Measurements from ENCODE around the gene SLC6A11. TPM values are rescaled to one million over a fixed set of nuclear protein-coding genes. Genes with fewer than 3 reads are reported as not detected.

Gene SLC6A11
- total and polyA plus RNA-seq, 2 donors (not counting 3 experiments of a cell fraction or from before 2014, with no cell fraction given): not detected

DNA sequence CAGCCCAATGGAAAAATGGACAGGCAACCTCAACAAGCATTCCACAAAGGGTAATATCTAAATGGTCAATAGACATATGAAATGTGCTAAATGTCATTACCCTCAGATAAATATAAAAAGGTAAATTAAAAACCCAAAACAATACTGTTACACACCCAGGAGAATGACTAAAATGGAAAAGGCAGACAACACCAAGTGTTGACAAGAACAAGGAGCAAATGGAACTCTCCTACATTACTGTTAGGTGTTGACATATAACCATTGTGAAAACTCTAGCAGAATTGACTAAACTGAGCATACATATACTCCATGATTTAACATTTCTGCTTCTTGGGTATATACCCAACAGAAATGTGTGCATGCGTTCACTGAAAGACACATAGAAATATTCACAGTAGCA is 25.3 kb upstream of the SLC6A11 start:
- H3K4me1 ChIP-seq (ENCODE audit: control insufficient read depth, extremely low read depth, insufficient read depth, low read length): no peaks in the 10 kb centered on the region
- H3K9ac ChIP-seq (replicated peaks; ENCODE audit: extremely low read depth, insufficient read depth, low read length): no peak overlapping the region
- H3K4me2 ChIP-seq (ENCODE audit: insufficient read depth, low read length): no peak overlapping the region
- no TSS peak for BruUV-seq (replicated peaks)
- POLR2A ChIA-PET: no interaction called here
- no peaks in the 10 kb centered on the region for H3K36me3 ChIP-seq (ENCODE audit: control insufficient read depth in 2 of 2, extremely low read depth in 1 of 2, insufficient read depth in 2 of 2, low read length in 2 of 2)
- no peak overlapping the region for H2AFZ ChIP-seq (ENCODE audit: low read depth, low read length)
- FAIRE-seq: no peak
- no peaks in the 10 kb centered on the region for H3K27me3 ChIP-seq (ENCODE audit: control insufficient read depth in 2 of 2, insufficient read depth in 2 of 2, low read length in 2 of 2)
- no peak overlapping the region for H3K27ac ChIP-seq (ENCODE audit: insufficient read depth, low read depth, low read length)
- TF ChIP-seq EZH2 (IDR thresholded peaks at IDR 0.05; ENCODE audit: borderline replicate concordance, low read depth, low read length, severe bottlenecking) (no peak), JUN (IDR thresholded peaks at IDR 0.05; ENCODE audit: borderline replicate concordance, insufficient read depth, insufficient read length, low read depth) (no peak), POLR2A (IDR thresholded peaks at IDR 0.05; ENCODE audit: low read depth, low read length) (no peak), POLR2AphosphoS5 (IDR thresholded peaks at IDR 0.05; ENCODE audit: insufficient read depth, low read depth, low read length) (no peak), GATA2 (IDR thresholded peaks at IDR 0.05; ENCODE audit: insufficient read depth, insufficient read length, low read depth, low read length) (no peak), FOS (IDR thresholded peaks at IDR 0.05; ENCODE audit: borderline replicate concordance, insufficient read depth, low read length) (no peak)
- TF ChIP-seq, protein P1, sequence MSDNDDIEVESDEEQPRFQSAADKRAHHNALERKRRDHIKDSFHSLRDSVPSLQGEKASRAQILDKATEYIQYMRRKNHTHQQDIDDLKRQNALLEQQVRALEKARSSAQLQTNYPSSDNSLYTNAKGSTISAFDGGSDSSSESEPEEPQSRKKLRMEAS (IDR thresholded peaks at IDR 0.05; ENCODE audit: insufficient read depth, insufficient read length): no peak
- H3K9me1 ChIP-seq (replicated peaks; ENCODE audit: control insufficient read depth, extremely low read depth, insufficient read depth, low read length): no peaks in the 10 kb centered on the region
- H3K79me2 ChIP-seq (ENCODE audit: control insufficient read depth, insufficient read depth, low read length): no peaks in the 10 kb centered on the region
- no peaks in the 10 kb centered on the region for H4K20me1 ChIP-seq (replicated peaks; ENCODE audit: control insufficient read depth, extremely low read depth, insufficient read depth, low read length)
- no peaks in the 10 kb centered on the region for H3K9me3 ChIP-seq (replicated peaks; ENCODE audit: control insufficient read depth, insufficient read depth, low read length)
- CTCF ChIA-PET: no interaction called here
- dilution Hi-C loops (cut with MboI; ENCODE audit: extremely low pct_ligation_motif_present, low sequenced_read_pairs): no loop called here
- DNase-seq (ENCODE audit: low read depth, low spot score): no peak
- no peak overlapping the region for H3K4me3 ChIP-seq (replicated peaks in 1 of 3; ENCODE audit: insufficient read depth in 1 of 3, low read depth in 1 of 3, low read length in 3 of 3)
- intact Hi-C loops (cut with micrococcal nuclease): no loop called here

DNA sequence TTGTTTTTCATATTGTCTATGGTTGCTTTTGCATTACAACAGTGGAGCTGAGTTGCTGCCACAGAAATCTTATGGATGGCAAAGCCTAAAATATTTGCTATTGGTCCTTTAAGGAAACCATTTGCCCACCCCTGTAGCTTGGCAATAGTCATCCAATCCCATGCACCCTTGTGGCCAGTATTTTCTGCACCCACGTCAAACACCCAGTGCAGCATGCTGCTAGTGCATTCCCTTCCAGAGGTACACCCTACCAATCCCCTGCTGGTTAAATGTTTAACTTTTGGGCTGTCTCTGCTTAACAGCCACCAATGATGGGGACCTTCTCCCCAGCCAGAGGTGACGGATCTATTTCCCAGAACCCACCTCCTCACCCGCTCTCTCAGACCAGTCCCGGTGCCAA is 23.8 kb upstream of the SLC6A11 start:
- dilution Hi-C loops (cut with MboI; ENCODE audit: extremely low pct_ligation_motif_present, low sequenced_read_pairs) (no loop called here), intact Hi-C loops (cut with micrococcal nuclease) (loop anchor here (2.0 kb wide), 1 partner anchor 45 kb away; no protein-coding TSS in a partner anchor)
- no TSS peak for BruUV-seq (replicated peaks)
- Histone ChIP-seq H3K36me3 (ENCODE audit: control insufficient read depth in 2 of 2, extremely low read depth in 1 of 2, insufficient read depth in 2 of 2, low read length in 2 of 2) (no peaks in the 10 kb centered on the region), H3K79me2 (ENCODE audit: control insufficient read depth, insufficient read depth, low read length) (no peaks in the 10 kb centered on the region), H3K9me1 (replicated peaks; ENCODE audit: control insufficient read depth, extremely low read depth, insufficient read depth, low read length) (no peaks in the 10 kb centered on the region), H3K9me3 (replicated peaks; ENCODE audit: control insufficient read depth, insufficient read depth, low read length) (no peaks in the 10 kb centered on the region), H3K27me3 (ENCODE audit: control insufficient read depth in 2 of 2, insufficient read depth in 2 of 2, low read length in 2 of 2) (no peaks in the 10 kb centered on the region), H2AFZ (ENCODE audit: low read depth, low read length) (no peak overlapping the region), H3K4me2 (ENCODE audit: insufficient read depth, low read length) (no peak overlapping the region), H3K4me3 (replicated peaks in 1 of 3; ENCODE audit: insufficient read depth in 1 of 3, low read depth in 1 of 3, low read length in 3 of 3) (no peak overlapping the region), H3K4me1 (ENCODE audit: control insufficient read depth, extremely low read depth, insufficient read depth, low read length) (no peaks in the 10 kb centered on the region), H4K20me1 (replicated peaks; ENCODE audit: control insufficient read depth, extremely low read depth, insufficient read depth, low read length) (no peaks in the 10 kb centered on the region), H3K9ac (replicated peaks; ENCODE audit: extremely low read depth, insufficient read depth, low read length) (no peak overlapping the region), H3K27ac (ENCODE audit: insufficient read depth, low read depth, low read length) (no peak overlapping the region)
- ChIA-PET CTCF (no interaction called here), POLR2A (no interaction called here)
- no peak for DNase-seq (ENCODE audit: low read depth, low spot score)
- no peak for FAIRE-seq
- TF ChIP-seq, protein P2, sequence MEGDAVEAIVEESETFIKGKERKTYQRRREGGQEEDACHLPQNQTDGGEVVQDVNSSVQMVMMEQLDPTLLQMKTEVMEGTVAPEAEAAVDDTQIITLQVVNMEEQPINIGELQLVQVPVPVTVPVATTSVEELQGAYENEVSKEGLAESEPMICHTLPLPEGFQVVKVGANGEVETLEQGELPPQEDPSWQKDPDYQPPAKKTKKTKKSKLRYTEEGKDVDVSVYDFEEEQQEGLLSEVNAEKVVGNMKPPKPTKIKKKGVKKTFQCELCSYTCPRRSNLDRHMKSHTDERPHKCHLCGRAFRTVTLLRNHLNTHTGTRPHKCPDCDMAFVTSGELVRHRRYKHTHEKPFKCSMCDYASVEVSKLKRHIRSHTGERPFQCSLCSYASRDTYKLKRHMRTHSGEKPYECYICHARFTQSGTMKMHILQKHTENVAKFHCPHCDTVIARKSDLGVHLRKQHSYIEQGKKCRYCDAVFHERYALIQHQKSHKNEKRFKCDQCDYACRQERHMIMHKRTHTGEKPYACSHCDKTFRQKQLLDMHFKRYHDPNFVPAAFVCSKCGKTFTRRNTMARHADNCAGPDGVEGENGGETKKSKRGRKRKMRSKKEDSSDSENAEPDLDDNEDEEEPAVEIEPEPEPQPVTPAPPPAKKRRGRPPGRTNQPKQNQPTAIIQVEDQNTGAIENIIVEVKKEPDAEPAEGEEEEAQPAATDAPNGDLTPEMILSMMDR (IDR thresholded peaks at IDR 0.05; ENCODE audit: extremely low read depth in 1 of 2, insufficient read depth in 1 of 2, low read depth in 1 of 2, low read length in 2 of 2): no peak
- TF ChIP-seq POLR2AphosphoS5 (IDR thresholded peaks at IDR 0.05; ENCODE audit: insufficient read depth, low read depth, low read length) (no peak), EZH2 (IDR thresholded peaks at IDR 0.05; ENCODE audit: borderline replicate concordance, low read depth, low read length, severe bottlenecking) (no peak), GATA2 (IDR thresholded peaks at IDR 0.05; ENCODE audit: insufficient read depth, insufficient read length, low read depth, low read length) (no peak), MYC (IDR thresholded peaks at IDR 0.05; ENCODE audit: low read depth, low read length) (no peak)
- TF ChIP-seq, protein P1 (IDR thresholded peaks at IDR 0.05; ENCODE audit: insufficient read depth, insufficient read length): no peak
